ENCODE measurements around the gene JCAD.

GRCh38 chr10:30014511-30014910, 44.9 kb downstream of the JCAD start:
- no peak for TF ChIP-seq POLR2A (IDR thresholded peaks at IDR 0.05)
- TF ChIP-seq CTCF (IDR thresholded peaks at IDR 0.05), result no peak
- no peak for TF ChIP-seq POLR2AphosphoS5 (IDR thresholded peaks at IDR 0.05)

Measured in sigmoid colon (tissue), 4 donors.